GM18511 (cell line): ENCODE data around the gene DGKB.
"Not testable (repeated sequence)": the region's sequence is repeated elsewhere in the genome, so short reads cannot be mapped to it uniquely, and the experiment has no call there.

ENCODE experiments used
- ATAC-seq: cut with Tn5 transposase; IDR thresholded peaks from one replicate; pipeline ENCODE4 v1.9.1; 2021; ENCODE audit warnings: mild to moderate bottlenecking, moderate library complexity; ENCODE audit not compliant: unreplicated experiment

Gene DGKB

DNA sequence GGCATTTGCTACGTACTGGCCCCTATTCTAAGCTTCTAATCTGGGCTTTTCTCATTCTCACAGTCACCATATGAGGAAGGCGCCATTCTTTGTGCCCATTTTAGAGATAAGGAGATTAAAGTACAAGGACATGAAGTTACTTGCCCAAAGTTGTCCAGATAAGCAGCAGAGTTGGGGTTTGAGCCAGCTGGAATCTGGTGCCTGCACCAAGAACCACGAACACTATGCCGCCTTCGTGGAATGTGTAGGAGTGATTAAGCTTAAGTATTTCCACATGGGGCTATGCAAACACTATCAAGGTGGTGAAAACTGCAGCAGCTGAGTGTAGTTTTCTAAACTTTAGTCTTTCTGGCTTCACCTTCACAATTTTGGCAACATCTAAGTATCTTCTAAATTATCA, 570.4 kb downstream of the DGKB start:
- ATAC-seq = no peak

- ATAC-seq = no peak
Observed at GRCh38 chr7:14324767-14325166, 577.8 kb downstream of the DGKB start.

- no peak for ATAC-seq
Observed at GRCh38 chr7:14322724-14323123, 579.8 kb downstream of the DGKB start.

GRCh38 chr7:14321947-14322346, 580.6 kb downstream of the DGKB start:
- ATAC-seq = no peak

DNA sequence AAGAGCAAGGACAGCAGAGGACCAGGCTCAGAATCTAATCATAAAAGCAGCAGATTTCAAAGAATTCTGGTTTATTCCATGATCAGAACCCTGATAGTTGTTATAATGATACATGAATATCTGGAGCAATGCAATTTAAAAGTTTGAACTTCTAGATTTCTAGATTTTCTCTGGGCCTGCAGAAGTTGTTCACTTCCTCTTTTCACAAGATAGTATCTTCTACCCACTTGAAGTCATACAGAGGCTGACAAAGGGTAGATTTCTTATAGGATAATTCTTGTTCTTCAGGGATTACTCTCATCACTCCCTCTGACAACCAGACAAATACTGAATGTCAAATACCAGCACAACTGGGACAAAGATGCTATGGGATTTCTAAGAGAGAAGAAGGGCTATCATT, 593.1 kb downstream of the DGKB start:
- ATAC-seq = no peak

GRCh38 chr7:14305233-14305866, 597.2 kb downstream of the DGKB start:
- no peak for ATAC-seq

DNA sequence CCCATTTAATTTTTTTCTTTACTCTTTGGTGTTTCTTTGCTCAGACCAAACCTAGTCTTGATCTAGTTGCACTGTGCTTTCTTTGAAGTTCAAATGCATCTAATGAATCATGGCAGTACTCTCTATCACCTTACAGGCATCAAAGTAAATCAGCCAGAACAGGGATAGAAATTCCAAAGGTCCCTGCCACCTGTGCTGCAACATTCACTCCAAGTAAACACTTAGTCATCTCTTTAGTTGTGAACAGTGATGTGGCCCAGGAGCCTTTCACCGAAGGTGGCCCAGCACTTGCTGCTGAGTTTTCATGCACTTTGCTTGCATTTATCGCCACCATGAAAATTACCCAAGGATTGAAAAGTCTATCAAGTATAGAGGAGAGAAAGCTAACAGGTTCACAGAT, 599.0 kb downstream of the DGKB start:
- ATAC-seq = no peak

DNA sequence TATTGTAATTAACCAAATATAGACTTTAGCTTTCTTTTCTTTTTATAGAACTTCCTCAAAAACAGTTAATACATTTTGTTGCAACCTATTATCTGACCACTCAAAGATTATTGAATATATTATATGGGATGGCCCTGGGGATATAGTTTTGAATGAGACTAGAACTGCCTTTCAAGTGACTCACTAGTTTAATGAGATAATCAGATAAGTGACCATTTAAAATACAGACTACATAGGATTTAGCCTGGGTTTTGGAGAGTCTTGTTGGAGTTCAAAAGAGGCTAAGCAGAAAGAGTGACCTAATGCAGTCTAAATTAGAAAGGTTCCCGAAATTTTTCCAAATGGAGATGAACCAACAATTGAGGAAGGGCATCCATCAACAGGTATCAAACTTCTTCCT, 607.9 kb downstream of the DGKB start:
- no peak for ATAC-seq

DNA sequence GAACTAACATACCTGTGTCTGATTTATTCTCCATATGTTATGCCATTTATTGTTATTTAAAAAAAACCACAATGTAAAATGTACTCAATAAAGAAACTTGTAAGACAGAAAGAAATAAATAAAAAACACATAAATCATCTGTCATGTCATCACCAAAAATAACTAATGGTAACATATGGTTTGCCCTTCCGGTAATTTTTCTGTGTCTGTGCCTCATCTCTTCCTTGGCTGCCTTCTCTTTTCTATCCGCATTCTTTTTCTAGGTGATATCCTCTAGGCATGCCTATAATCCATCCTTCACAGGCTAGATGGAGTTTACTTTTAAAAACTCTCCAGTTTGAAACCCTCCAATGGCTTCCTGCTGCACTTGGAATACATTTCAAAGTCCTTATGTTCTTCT, 609.1 kb downstream of the DGKB start:
- no peak for ATAC-seq

GRCh38 chr7:14292737-14293136, 609.8 kb downstream of the DGKB start:
- no peak for ATAC-seq

GRCh38 chr7:14289957-14290356, 612.6 kb downstream of the DGKB start:
- no peak for ATAC-seq

DNA sequence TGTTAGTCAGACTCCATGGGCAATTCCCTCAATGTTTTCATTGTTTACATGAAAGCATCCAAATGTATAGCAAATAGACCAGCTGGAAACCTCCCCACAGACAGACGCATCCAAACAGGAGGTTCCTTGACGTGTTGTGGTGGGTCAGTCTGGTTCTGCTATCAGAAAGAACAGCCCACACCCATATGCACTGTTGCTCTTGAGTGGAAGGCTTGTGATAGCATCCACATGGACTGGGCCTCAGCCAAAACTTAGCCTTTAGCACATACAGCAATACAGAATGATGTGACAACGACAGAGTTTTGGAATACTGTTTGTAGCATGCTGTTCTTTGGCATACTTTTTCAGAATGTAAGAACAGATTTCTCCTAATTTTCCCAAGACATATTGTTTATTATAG, 613.9 kb downstream of the DGKB start:
- no peak for ATAC-seq

DNA sequence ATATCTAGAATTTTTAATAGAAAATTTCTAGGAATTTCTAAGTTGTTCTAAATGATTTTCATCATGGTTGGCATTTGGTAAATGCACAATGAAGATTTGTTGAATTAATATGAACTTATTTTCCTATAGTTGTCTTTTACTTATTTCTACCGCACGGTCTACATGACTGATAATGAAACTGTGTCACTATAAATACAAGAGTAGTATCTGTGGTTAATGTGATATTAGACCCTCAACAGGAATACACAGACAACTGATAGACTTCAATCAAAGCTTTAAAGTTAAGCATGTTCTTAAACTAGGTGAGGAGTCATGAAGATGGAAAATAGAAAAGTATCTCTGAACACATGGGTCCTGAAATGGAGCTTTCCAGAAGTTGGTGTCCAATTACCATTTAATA, 615.2 kb downstream of the DGKB start:
- no peak for ATAC-seq

GRCh38 chr7:14286036-14286435, 616.5 kb downstream of the DGKB start:
- ATAC-seq = no peak

DNA sequence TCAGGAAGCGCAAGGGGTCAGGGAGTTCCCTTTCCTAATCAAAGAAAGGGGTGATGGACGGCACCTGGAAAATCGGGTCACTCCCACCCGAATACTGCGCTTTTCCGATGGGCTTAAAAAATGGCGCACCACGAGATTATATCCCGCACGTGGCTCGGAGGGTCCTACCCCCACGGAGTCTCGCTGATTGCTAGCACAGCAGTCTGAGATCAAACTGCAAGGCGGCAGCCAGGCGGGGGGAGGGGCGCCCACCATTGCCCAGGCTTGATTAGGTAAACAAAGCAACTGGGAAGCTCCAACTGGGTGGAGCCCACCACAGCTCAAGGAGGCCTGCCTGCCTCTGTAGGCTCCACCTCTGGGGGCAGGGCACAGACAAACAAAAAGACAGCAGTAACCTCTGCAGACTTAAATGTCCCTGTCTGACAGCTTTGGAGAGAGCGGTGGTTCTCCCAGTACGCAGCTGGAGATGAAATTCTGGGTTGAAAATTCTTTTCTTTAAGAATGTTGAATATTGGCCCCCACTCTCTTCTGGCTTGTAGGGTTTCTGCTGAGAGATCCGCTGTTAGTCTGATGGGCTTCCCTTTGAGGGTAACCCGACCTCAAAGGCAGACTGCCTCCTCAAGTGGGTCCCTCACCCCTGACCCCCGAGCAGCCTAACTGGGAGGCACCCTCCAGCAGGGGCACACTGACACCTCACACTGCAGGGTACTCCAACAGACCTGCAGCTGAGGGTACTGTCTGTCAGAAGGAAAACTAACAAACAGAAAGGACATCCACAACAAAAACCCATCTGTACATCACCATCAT, 623.3 kb downstream of the DGKB start:
- ATAC-seq = not testable (repeated sequence)

DNA sequence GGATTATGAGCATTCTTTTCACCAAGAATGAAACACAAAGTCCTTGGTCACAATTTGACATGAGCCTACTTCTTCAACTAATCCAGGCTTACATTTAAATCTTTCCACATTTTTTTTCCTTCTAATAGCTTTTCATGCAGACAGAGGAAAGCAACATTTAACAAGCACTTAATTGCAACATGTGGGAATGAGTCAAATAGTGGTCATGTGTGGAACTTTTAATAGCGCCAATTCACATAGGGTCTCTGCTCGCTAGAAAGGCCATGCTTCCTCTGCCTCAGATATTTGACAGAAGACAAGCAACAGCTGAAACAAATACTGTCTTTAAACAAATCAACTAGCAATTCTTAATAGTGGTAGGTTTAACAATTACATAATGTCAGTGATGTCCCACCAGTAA, 627.2 kb downstream of the DGKB start:
- ATAC-seq = no peak

DNA sequence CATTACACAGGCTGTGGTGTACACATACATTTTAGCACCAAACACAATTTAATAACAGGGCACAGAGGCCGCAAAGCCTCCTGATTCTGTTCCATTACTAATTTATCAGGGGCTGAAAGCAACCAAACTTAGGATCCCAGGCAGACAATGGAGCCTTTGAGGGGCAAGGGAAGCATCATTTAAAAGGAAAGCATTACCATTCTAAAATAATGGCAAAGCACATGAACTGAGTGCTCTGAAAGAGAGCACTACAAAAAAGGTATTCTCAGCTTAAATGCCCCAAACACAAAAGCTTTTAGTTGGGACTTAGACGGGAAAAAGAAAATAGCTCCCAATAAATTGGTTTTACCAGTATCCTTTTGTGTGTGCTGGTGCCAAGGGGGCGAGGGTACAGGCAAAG, 631.1 kb downstream of the DGKB start:
- ATAC-seq = no peak

DNA sequence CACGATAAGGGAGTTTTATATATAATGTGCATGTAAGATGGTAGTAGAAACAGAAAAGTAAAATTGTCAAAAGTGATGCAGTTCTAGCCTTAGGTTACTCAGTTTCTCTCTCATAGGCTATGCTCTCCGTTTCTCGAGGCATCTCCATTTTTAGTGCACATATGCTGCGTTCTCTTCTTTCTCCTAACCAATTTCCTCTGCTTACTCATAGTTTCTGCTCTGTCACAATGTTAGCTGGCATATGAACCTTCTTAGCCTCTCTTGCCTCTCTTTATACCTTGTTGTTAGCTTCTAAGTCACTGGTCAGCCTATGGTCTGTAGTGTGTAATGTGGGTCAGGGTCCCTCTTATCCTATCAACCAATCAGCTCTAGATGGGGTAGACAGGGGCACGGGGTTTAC, 632.5 kb downstream of the DGKB start:
- ATAC-seq = no peak

GRCh38 chr7:14260011-14260410, 642.5 kb downstream of the DGKB start:
- ATAC-seq = no peak

GRCh38 chr7:14258861-14259260, 643.7 kb downstream of the DGKB start:
- no peak for ATAC-seq

- no peak for ATAC-seq
Observed at GRCh38 chr7:14258441-14258840, 644.1 kb downstream of the DGKB start.

DNA sequence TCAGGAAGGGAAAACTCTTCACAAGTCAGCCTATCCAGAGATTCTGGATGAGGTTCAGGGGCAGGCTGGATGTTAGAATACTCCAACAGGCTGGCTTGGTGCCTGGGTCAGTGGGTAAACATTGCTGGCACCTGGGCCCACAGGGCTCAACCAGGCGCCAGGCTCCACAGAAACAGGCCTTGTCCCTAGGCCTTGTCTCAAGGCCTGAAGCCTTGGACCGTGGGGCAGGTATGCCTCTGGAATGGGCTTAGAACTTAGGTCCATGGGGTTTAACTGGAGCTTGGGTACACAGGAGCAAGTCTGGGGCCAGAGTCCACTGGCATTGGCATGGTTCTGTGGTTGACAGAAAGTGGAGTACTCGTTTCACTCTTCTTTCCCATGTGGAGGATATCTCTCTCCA, 650.1 kb downstream of the DGKB start:
- ATAC-seq = no peak

GRCh38 chr7:14242175-14242574, 660.4 kb downstream of the DGKB start:
- ATAC-seq = no peak
